Prostate gland (tissue), 2 donors: Measurements from ENCODE around the gene GPR141.

Source experiments
- CTCF ChIP-seq, 4 experiments: fragments of 200-600 bp in 2 of 4; fragments of 450-650 bp in 2 of 4; sonication (generic) in 2 of 4; IDR thresholded peaks; 1 replicate in 3 of 4; 2 replicates in 1 of 4; pipeline ENCODE4 v1.5.1; 2016 to 2019; ENCODE audit warnings: antibody characterized with exemption in 4 of 4, mild to moderate bottlenecking in 2 of 4, moderate library complexity in 2 of 4
- POLR2A ChIP-seq: fragments of 450-650 bp; IDR thresholded peaks from one replicate; pipeline ENCODE4 v1.6.1; 2016; ENCODE audit warnings: antibody characterized with exemption, mild to moderate bottlenecking

GRCh38 chr7:37643876-37644275, 39.7 kb upstream of the GPR141 start:
- TF ChIP-seq POLR2A: no peak
- TF ChIP-seq CTCF (IDR thresholded peaks at IDR 0.05): no peak
